ENCODE results near the gene ARHGAP25. TPM values are rescaled to one million over a fixed set of nuclear protein-coding genes. Genes with fewer than 3 reads are reported as not detected.
A peak's percentile ranks its signal among the peaks of the same experiment; 100 is the strongest.

The ARHGAP25 gene
- polyA plus RNA-seq, 12 donors = 2.6 to 8.3 (median 3.8) TPM; not detected in 2

DNA sequence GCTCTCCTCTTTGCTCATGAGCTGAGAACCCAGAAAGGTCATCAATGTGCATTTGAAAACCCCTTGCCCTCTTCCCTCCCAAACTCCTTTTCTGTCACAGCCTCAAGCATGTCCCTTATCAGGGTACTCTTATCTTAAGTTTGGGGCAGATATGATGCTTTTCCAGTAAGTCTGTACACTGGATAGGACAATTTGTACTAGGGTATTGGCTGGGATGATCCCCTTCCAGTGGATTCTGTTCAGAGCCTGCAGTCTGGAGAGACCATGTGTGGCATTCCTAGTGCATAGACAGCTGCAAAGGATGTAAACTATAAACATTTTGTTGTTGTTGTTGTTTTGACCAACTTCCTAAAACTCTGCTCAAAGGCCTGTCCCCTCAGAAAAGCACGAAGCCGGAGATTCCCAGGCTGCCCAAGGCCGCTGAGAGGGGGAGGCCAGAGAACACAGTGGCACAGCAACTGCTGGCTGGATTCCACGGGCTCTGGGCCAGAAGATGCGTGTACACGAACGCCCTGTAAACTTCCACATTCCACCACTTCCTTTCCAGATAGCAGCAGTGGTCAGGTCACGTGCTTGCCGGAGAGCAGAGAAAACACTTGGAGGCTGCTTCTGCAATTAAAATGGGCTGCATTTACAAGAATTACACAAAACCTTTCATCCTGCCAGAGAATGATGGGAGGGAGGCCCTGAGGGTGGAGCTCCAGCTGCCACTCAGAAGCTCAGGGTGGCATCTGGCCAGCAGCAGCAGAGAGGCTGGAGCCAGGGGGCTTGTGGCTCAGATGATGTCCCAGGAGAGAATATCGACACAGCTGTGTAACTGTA is 94.5 kb downstream of the ARHGAP25 start:
- peak; percentile 88 for DNase-seq

DNA sequence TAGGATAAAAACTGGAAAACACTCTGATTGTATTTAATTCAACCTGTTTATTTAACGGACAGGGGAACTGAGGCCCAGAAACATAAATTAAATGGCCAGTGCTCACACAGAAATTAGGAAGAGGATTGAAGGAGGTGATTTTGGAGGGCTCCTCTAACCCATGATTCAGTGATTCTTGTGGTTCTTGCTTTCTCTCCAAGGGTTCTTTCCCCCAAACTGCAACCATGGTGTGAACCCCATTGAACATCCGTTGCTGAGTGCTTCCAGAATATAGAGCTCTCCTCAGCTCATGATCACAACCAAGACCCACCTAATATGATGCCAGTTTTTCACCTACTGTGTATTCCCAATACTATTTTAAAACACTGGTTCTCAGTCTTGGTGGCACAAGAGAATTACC is 95.1 kb downstream of the ARHGAP25 start:
- no peak for DNase-seq

DNA sequence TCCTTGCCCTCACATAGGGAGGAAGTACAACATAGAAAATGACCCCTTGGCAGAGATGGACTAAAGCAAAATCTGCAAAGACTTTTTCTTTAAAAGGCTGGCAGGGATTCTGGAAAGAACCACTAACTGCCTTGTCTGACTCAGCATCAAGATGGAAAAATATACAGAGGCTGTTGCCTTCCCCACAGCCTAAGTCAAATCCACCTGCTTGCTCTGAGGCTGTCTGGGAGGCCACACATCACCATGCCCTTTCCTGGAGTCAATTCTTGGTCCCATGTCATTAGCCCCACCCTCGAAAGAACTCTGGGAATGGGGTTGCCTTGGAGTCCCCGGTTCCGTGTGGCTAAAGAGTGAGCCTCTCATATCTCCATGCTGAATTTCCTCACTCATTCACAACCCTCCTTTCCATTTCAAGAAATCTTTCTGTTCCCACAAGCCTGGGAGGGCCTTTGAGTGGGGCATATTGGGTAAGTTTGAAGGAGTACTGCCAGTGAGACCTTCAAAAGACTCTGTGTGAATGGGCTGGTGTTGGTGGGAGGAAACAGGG is 97.1 kb downstream of the ARHGAP25 start:
- DNase-seq = peak; percentile 56

DNA sequence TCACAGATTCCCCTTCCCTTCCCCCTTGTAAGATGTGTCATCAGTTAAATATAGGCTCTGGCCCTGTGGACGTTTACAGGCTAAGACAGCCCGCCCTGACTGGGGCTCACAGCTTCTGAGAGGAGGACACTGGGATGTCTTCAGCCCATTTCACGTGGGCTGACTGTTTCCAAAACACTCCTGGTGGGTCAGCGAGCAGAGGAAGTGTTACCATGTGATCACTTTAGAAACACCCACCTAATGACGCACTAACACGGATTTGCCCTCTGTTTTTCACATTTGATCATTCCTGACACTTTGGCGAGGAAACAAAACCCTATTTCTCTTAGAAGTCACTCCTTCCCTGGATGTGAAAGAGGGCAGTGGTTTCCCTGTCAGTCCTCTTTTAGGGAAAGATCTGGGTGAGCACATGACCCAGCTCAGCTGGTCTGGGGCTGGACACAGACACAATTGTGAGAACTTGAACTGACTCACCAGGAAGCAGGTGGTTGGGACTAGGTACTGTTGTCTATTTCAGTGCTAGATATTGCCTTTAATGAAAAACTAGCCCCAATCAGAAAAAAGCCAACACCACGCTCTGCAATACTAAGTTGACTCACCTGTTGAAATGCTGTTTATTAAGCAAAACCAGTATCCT is 97.7 kb downstream of the ARHGAP25 start:
- DNase-seq = peak; percentile 44

- DNase-seq = no peak
Observed at GRCh38 chr2:68833162-68833561, 98.6 kb downstream of the ARHGAP25 start.

GRCh38 chr2:68834737-68835376 is 100.2 kb downstream of the ARHGAP25 start:
- no peak for DNase-seq

DNA sequence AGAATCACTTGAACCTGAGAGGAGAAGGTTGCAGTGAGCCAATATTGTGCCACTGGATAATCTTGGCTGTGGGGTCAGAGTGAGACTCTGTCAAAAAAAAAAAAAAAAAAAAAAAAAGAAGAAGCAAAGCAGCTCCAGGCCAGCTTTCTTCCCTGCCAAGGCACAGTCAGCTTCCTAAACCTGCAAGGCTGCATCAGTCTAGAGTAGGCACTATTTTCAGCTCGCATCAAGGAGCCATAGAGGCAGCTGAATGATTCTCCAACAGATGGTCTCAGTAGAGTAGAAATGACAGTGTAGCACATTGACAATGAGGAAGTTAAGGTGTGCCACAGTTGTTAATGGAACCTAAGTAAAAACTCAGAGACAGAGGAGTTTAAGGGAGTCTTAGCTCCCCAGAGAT is 101.0 kb downstream of the ARHGAP25 start:
- DNase-seq = no peak

DNA sequence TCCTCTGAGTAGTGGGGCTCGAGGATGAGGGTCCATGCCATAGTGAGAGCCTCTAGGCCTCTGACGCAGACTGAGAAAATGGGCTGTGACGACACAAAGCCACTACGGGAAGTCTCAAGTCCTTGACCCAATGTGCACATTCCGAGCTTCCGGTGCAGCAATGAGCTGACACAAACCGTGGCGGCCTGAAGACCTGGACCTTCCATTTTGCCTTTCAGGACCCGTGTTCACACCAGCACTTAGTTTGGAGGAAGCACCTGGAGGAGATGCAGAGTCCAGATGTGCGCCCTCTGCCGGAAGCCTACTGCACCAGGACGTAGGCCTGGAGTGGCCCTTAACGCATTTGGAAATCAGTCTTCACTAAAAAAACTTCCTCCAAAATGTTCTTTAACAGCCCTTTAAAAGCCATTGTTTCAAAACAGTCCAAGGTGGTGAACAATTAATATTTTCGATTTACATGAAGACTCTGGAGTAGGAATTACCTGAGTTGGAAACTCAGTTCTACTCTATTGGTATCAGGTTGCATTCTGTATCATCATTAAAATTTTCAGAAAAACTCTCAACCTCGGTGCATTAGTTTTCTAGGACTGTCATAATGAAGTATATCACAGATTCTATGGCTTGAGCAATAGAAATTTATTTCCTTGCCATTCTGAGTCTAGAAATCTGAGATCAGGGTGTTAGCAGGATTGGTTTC is 102.7 kb downstream of the ARHGAP25 start:
- peak; percentile 31 for DNase-seq

DNA sequence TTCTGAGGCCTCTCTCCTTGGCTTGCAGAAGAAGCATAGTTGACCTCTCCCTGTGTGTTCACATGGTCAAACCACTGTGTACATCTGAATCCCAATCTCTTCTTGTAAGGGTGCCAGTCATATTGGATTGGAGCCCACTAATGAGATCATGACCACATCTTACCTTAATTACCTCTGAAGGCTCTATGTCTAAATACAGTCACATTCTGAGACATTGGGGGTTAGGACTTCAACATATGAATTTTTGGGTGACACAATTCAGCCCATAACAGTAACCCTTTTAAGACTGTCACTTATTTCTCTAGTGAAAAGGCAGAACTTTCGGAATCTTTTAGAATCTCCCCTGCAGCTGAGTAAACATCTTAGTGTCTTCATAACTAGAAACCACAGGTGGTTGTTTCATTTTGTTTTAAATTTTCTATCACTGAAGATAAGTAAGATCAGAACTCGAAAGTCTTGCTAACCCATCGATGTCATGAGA is 103.3 kb downstream of the ARHGAP25 start:
- no peak for DNase-seq

DNA sequence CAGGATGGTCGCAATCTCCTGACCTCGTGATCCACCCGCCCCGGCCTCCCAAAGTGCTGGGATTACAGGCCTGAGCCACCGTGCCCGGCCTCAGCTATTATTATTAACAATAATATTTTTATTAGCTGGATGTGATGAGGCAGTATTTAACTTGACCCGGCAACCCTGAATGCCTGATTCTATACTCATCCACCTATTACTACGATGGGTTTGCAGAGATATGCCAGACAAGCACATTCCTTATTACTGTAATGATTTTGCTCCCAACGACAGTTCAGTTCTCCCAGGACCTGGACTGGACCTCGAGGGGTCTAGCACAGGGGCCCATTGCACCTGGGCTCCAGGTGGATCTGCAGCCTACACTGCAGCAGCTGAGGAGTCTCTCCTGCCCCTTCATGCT is 104.0 kb downstream of the ARHGAP25 start:
- no peak for DNase-seq

GRCh38 chr2:68839260-68839833 is 104.7 kb downstream of the ARHGAP25 start:
- no peak for DNase-seq

- no peak for DNase-seq
Observed at GRCh38 chr2:68845043-68845442, 110.4 kb downstream of the ARHGAP25 start.

DNA sequence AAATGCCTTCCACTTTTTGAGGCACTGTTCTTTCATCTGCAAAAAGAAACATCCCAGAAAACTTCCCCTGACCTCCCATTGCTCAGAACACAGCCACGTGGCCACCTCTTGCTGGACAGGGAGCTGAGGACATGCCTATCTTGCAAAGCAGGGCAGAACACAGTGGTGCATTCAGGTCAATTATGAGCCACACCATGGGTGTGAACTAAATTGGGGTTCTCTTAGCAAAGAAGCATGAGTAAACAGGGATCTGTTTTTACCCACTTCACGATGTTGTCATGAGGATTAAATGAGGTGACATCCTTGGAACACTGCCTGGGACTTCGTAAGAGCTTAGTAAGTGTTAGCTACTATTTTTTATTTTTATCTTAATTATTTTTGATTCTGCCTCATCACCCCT is 111.5 kb downstream of the ARHGAP25 start:
- no peak for DNase-seq

DNA sequence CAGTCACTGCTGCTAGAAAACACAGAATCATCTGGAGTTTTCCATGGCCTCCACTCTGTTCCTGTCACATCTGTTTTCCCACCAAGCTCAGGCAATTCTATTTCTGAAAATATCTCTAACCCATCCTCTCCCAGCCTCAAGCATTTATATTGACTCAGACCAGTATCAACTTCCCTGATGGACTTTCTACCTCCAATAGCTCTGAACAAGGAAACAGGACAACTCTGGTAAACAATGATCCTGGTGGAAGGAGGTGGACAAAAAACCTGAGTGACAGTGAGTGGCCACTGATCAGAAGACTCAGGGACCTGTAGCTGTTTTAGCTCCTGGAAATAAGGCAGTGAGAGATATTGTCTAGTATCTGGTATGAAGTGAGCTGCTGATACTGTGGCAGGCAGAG is 113.1 kb downstream of the ARHGAP25 start:
- DNase-seq = no peak

- no peak for DNase-seq
Observed at GRCh38 chr2:68849579-68850030, 115.0 kb downstream of the ARHGAP25 start.

GRCh38 chr2:68850524-68850923 is 115.9 kb downstream of the ARHGAP25 start:
- no peak for DNase-seq

DNA sequence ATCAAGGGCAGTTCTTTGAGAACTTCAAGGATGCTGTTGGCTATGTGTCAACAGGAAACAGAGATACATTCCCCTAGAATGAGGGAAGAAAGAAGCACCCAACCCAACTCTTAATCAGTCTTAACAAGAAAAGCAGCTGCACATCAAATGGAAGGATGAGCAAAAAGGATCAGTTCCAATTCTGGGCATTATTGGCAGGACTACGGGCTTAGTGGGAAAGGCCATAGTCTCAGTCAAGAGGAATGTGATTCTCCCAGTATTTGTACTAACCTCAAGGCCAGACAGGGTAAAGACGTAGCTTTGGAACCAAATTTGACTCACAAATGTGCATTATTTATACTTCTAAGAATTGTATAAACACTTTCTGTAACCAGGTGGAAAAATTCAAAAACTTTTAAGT is 118.4 kb downstream of the ARHGAP25 start:
- DNase-seq = no peak

GRCh38 chr2:68853915-68854314 is 119.3 kb downstream of the ARHGAP25 start:
- no peak for DNase-seq

DNA sequence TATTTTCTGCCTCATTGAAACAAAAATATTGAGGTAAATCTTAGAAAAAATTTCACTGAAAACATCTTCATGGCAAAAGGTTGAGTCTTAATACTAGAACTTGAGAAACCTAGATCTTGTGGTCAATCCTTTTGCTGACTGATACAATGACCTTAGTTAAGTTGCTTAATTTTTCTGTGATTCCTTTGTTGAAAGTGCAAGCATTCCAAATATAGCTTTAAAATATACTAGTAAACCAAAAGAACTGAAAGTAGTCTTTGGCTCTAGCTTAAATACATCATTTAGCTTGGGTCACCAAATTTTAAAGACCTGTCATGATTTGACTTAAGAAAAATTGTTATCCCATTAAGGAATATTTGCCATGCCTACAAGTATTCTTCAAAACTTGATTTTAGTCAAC is 119.9 kb downstream of the ARHGAP25 start:
- DNase-seq = no peak

DNA sequence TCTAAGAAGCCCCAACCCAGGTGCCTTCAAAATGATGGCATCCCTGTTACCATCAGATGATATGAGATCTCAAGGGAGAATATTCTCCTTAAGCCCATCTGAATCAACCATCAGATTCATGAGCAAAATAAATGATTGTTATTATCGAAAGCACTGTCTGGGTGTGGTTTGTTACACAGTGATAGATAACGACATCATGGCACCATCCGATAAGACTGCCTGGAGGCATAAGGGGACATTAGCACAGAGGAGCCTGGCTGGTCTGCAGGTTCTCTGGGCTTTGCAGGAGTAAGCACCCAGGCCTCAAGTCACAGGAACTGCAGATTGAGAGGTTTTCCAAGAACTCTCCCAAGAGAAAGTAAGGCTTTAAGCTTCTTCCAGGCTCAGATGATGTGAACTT is 120.9 kb downstream of the ARHGAP25 start:
- DNase-seq = no peak

GRCh38 chr2:68857202-68857845 is 122.7 kb downstream of the ARHGAP25 start:
- no peak for DNase-seq
